HCT116 (cell line): ENCODE results near the gene ASPN. TPM values are rescaled to one million over a fixed set of nuclear protein-coding genes. Genes with fewer than 3 reads are reported as not detected.

Experiments
- ATAC-seq: fragments of 200-7000 bp; cut with Tn5 transposase; 2 replicates; pipeline ENCODE4 v1.9.1; 2020; ENCODE audit warnings: mild to moderate bottlenecking, moderate library complexity
- BruUV-seq: library from RNA; stranded (reverse); fragments of 400-500 nt; replicated peaks from 2 replicates; lab custom pipeline; 2021; lab: Mats Ljungman, UMichigan
- CTCF ChIA-PET: fragments of 300-600 bp; sonication (Branson Sonifier 250); formaldehyde crosslinking; loops from one replicate; lab custom pipeline; 2021; ENCODE audit warnings: antibody characterized with exemption; lab: Charles Lee
- POLR2A ChIA-PET: fragments of 300-600, 350-600 bp; sonication (Branson Sonifier 250); formaldehyde crosslinking; loops from one replicate; lab custom pipeline; 2021; ENCODE audit warnings: antibody characterized with exemption; lab: Charles Lee
- RAD21 ChIA-PET, 2 experiments: fragments of 300-600 bp; sonication (Branson Sonifier 250); formaldehyde crosslinking; loops; one replicate each; lab custom pipeline; 2023; ENCODE audit warnings: low total read pairs in 2 of 2; ENCODE audit not compliant: uncharacterized antibody in 2 of 2, unreplicated experiment in 2 of 2, low non-redundant PET in 1 of 2; lab: Charles Lee
- DNase-seq: peaks from one replicate; pipeline ENCODE4 v3.0.0-alpha.2; 2010; ENCODE audit warnings: low read depth, low spot score
- H2AFZ ChIP-seq: fragments of 200-600 bp; shearing (Covaris generic), sonication (generic); 2 replicates; pipeline ENCODE4 v1.6.1; 2017; ENCODE audit warnings: low read depth, mixed run types, mixed read lengths, antibody characterized with exemption, low read length; ENCODE audit not compliant: poor library complexity, severe bottlenecking
- H3K27ac ChIP-seq: 2 replicates; pipeline ENCODE4 v1.5.1; 2012; ENCODE audit warnings: low read depth, low read length
- H3K27me3 ChIP-seq: fragments of 200-600 bp; sonication (generic); 2 replicates; pipeline ENCODE4 v1.6.1; 2016; ENCODE audit warnings: mixed run types, low read length, mixed read lengths; ENCODE audit not compliant: insufficient read depth
- H3K36me3 ChIP-seq, 2 experiments: fragments of 200-500 bp in 1 of 2; fragments of 200-600 bp in 1 of 2; sonication (Bioruptor generic) in 1 of 2; sonication (generic) in 1 of 2; 2 replicates each; pipeline versions ENCODE4 v1.5.1 to v1.6.1; 2014 to 2016; ENCODE audit warnings: low read length in 2 of 2, inconsistent platforms in 1 of 2, mixed read lengths in 1 of 2, mixed run types in 1 of 2; ENCODE audit not compliant: insufficient read depth in 2 of 2, control insufficient read depth in 1 of 2
- H3K4me1 ChIP-seq, 2 experiments: fragments of 200-600 bp in 1 of 2; sonication (generic) in 1 of 2; 2 replicates each; pipeline versions ENCODE4 v1.5.1 to v1.6.1; 2012 to 2017; ENCODE audit warnings: low read length in 2 of 2, inconsistent platforms in 1 of 2, mild to moderate bottlenecking in 1 of 2, mixed read lengths in 1 of 2, mixed run types in 1 of 2, moderate library complexity in 1 of 2; ENCODE audit not compliant: insufficient read depth in 2 of 2, control insufficient read depth in 1 of 2
- H3K4me2 ChIP-seq: fragments of 200-600 bp; sonication (generic); 2 replicates; pipeline ENCODE4 v1.6.1; 2017; ENCODE audit warnings: mixed run types, low read length, mixed read lengths
- H3K4me3 ChIP-seq, 2 experiments: fragments of 200-600 bp in 1 of 2; sonication (generic) in 1 of 2; replicated peaks in 1 of 2; 2 replicates each; pipeline ENCODE4 v1.5.1; 2011 to 2016; ENCODE audit warnings: low read length in 2 of 2, control low read depth in 1 of 2, low read depth in 1 of 2, mild to moderate bottlenecking in 1 of 2, mixed read lengths in 1 of 2, mixed run types in 1 of 2
- H3K79me2 ChIP-seq: fragments of 200-600 bp; sonication (generic); 2 replicates; pipeline ENCODE4 v1.6.1; 2017; ENCODE audit warnings: mild to moderate bottlenecking, mixed run types, low read length, moderate library complexity, mixed read lengths; ENCODE audit not compliant: insufficient read depth
- H3K9ac ChIP-seq: fragments of 200-600 bp; sonication (generic); 2 replicates; pipeline ENCODE4 v1.6.1; 2016; ENCODE audit warnings: low read length, mixed read lengths
- H3K9me2 ChIP-seq: fragments of 200-600 bp; sonication (generic), shearing (Covaris generic); 2 replicates; pipeline ENCODE4 v1.6.1; 2017; ENCODE audit warnings: mixed run types, mild to moderate bottlenecking, moderate library complexity; ENCODE audit not compliant: insufficient read depth
- H3K9me3 ChIP-seq, 2 experiments: fragments of 200-500 bp in 1 of 2; fragments of 200-600 bp in 1 of 2; sonication (Bioruptor generic) in 1 of 2; sonication (generic) in 1 of 2; 2 replicates each; pipeline ENCODE4 v1.6.1; 2014 to 2017; ENCODE audit warnings: low read length in 2 of 2, mixed read lengths in 2 of 2, inconsistent platforms in 1 of 2, low read depth in 1 of 2, mild to moderate bottlenecking in 1 of 2, mixed run types in 1 of 2, moderate library complexity in 1 of 2; ENCODE audit not compliant: control insufficient read depth in 1 of 2, insufficient read depth in 1 of 2
- H4K20me1 ChIP-seq: fragments of 200-600 bp; sonication (generic), shearing (Covaris generic); 2 replicates; pipeline ENCODE4 v1.6.1; 2017; ENCODE audit warnings: mixed run types, mild to moderate bottlenecking, moderate library complexity; ENCODE audit not compliant: insufficient read depth
- ELF1 ChIP-seq: IDR thresholded peaks from 2 replicates; pipeline ENCODE4 v1.6.1; 2012; ENCODE audit warnings: low read depth, borderline replicate concordance
- SIN3A ChIP-seq: IDR thresholded peaks from 2 replicates; pipeline ENCODE4 v1.6.1; 2012; ENCODE audit warnings: low read depth
- ZBTB33 ChIP-seq: IDR thresholded peaks from 2 replicates; pipeline ENCODE4 v1.6.1; 2011; ENCODE audit warnings: mild to moderate bottlenecking, low read length, moderate library complexity; ENCODE audit not compliant: insufficient replicate concordance; ENCODE audit errors: extremely low read depth
- ZNF274 ChIP-seq: fragments of 200-500 bp; sonication (Bioruptor generic); IDR thresholded peaks from 2 replicates; pipeline ENCODE4 v1.6.1; 2014; ENCODE audit warnings: mild to moderate bottlenecking, low read depth, low read length, inconsistent platforms
- intact Hi-C: fragments of 100-400 bp; cut with micrococcal nuclease; formaldehyde crosslinking; loops from 2 replicates; pipeline ENCODE4 v1.10.0; 2022
- total RNA-seq: library from RNA; stranded (reverse); gene quantifications from one replicate; pipeline ENCODE4 v1.2.1, GENCODE V29; 2021; ENCODE audit not compliant: unreplicated experiment
- TF ChIP-seq, protein P1 (sequence below): IDR thresholded peaks from 2 replicates; pipeline ENCODE4 v1.6.1; 2012; ENCODE audit warnings: low read depth

Gene ASPN
- total RNA-seq, 1 experiment from 2014 or later = not detected

GRCh38 chr9:92525306-92525705, 43.0 kb upstream of the ASPN start (continued):
- TF ChIP-seq, protein P1, sequence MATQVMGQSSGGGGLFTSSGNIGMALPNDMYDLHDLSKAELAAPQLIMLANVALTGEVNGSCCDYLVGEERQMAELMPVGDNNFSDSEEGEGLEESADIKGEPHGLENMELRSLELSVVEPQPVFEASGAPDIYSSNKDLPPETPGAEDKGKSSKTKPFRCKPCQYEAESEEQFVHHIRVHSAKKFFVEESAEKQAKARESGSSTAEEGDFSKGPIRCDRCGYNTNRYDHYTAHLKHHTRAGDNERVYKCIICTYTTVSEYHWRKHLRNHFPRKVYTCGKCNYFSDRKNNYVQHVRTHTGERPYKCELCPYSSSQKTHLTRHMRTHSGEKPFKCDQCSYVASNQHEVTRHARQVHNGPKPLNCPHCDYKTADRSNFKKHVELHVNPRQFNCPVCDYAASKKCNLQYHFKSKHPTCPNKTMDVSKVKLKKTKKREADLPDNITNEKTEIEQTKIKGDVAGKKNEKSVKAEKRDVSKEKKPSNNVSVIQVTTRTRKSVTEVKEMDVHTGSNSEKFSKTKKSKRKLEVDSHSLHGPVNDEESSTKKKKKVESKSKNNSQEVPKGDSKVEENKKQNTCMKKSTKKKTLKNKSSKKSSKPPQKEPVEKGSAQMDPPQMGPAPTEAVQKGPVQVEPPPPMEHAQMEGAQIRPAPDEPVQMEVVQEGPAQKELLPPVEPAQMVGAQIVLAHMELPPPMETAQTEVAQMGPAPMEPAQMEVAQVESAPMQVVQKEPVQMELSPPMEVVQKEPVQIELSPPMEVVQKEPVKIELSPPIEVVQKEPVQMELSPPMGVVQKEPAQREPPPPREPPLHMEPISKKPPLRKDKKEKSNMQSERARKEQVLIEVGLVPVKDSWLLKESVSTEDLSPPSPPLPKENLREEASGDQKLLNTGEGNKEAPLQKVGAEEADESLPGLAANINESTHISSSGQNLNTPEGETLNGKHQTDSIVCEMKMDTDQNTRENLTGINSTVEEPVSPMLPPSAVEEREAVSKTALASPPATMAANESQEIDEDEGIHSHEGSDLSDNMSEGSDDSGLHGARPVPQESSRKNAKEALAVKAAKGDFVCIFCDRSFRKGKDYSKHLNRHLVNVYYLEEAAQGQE = no peak
- no peak for TF ChIP-seq ZNF274
- TF ChIP-seq ZBTB33 = no peak
- no peak for TF ChIP-seq SIN3A

DNA sequence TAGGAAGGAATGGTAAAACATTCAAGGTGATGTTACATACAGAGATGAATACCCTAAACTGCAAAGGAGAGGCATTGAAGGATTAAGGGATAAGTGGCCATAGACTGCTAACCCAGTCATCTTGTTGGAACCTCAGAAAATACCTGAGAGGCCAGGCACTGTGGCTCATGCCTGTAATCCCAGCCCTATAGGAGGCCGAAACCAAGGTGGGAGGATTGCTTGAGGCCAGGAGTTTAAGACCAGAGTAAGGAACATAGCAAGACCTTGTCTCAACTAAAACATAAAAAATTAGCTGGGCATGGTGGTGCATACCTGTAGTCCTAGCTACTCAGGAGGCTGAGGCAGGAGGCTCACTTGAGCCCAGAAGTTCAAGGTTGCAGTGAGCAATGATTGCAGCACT, 42.6 kb upstream of the ASPN start:
- H3K4me1 ChIP-seq = no peaks in the 10 kb centered on the region
- H2AFZ ChIP-seq = no peak overlapping the region
- ChIA-PET CTCF (no interaction called here), RAD21 (no interaction called here), POLR2A (no interaction called here)
- H3K4me3 ChIP-seq = no peak overlapping the region
- H3K9me3 ChIP-seq = no peaks in the 10 kb centered on the region
- no peak for DNase-seq
- no peaks in the 10 kb centered on the region for H3K36me3 ChIP-seq
- no peak overlapping the region for H3K9ac ChIP-seq
- H4K20me1 ChIP-seq = no peaks in the 10 kb centered on the region
- intact Hi-C loops = no loop called here
- H3K4me2 ChIP-seq = no peak overlapping the region
- no TSS peak for BruUV-seq
- H3K27me3 ChIP-seq = no peaks in the 10 kb centered on the region
- no peak for ATAC-seq
- no peak for TF ChIP-seq ELF1
- no peak overlapping the region for H3K27ac ChIP-seq
- H3K79me2 ChIP-seq = no peaks in the 10 kb centered on the region
- no peaks in the 10 kb centered on the region for H3K9me2 ChIP-seq
